ENCODE data around the gene TMEM134. TPM values are rescaled to one million over a fixed set of nuclear protein-coding genes. Genes with fewer than 3 reads are reported as not detected.

TMEM134 gene
- total RNA-seq, 1 experiment from 2014 or later, result 73.5 TPM

DNA sequence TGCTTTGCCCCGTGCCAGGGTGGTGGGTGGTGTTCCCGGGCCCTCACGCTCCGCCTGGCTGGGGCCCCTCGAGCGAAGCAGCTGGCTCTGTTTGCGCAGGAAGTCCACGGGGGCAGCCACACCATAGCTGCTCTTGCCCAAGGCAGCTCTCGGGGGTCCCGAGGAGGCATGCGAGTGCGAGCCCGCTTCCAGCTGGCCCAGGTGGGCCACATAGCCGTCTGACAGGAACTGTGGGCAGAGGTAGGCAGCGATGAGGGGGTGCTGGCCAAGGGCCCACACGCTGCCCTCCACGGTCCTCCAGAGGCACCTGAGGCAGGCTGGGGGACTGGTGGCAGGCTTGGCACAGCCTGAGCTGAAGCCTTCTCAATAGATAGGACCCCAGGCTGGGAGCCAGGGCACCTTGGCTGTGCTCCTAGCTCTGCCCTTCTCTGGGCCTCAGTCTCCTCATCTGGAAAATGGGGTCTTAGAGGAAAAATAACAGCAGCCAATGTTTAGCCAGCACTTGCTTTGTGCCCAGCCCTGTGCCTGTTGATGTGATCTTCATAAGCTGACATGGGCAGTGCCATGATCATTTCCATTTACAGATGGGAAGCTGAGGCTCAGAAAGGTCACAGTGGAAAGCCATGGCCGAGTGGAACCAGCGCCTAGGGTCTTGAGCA lies 23.1 kb upstream of the TMEM134 start:
- no peak for TF ChIP-seq EZH2 (IDR thresholded peaks at IDR 0.05; ENCODE audit: low read length, unreplicated experiment)
- TF ChIP-seq, protein P1, sequence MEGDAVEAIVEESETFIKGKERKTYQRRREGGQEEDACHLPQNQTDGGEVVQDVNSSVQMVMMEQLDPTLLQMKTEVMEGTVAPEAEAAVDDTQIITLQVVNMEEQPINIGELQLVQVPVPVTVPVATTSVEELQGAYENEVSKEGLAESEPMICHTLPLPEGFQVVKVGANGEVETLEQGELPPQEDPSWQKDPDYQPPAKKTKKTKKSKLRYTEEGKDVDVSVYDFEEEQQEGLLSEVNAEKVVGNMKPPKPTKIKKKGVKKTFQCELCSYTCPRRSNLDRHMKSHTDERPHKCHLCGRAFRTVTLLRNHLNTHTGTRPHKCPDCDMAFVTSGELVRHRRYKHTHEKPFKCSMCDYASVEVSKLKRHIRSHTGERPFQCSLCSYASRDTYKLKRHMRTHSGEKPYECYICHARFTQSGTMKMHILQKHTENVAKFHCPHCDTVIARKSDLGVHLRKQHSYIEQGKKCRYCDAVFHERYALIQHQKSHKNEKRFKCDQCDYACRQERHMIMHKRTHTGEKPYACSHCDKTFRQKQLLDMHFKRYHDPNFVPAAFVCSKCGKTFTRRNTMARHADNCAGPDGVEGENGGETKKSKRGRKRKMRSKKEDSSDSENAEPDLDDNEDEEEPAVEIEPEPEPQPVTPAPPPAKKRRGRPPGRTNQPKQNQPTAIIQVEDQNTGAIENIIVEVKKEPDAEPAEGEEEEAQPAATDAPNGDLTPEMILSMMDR (conservative IDR thresholded peaks at IDR 0.05; ENCODE audit: low read depth, low read length), result no peak
- ATAC-seq, result no peak
- intact Hi-C loops (cut with micrococcal nuclease), result no loop called here
- H3K27me3 ChIP-seq (ENCODE audit: low read length), result no peaks in the 10 kb centered on the region
- H3K79me2 ChIP-seq (ENCODE audit: low read length), result no peaks in the 10 kb centered on the region
- H2AFZ ChIP-seq (ENCODE audit: low read length), result no peak overlapping the region
- no peak for DNase-seq
- H3K27ac ChIP-seq (ENCODE audit: low read length), result no peak overlapping the region
- no peaks in the 10 kb centered on the region for H3F3A ChIP-seq (ENCODE audit: low read length, unreplicated experiment)
- no peaks in the 10 kb centered on the region for H3K4me1 ChIP-seq (ENCODE audit: insufficient read depth, low read length)
- H3K36me3 ChIP-seq (ENCODE audit: low read depth, low read length), result no peaks in the 10 kb centered on the region; the same call in 1 of the 2 replicates
- H3K4me3 ChIP-seq (ENCODE audit: low read length), result no peak overlapping the region
- H3K9me2 ChIP-seq (replicated peaks; ENCODE audit: low read length), result no peaks in the 10 kb centered on the region
- H4K20me1 ChIP-seq (ENCODE audit: low read length), result no peaks in the 10 kb centered on the region
- no TSS peak for BruUV-seq (replicated peaks)
- no peak overlapping the region for H3K4me2 ChIP-seq (ENCODE audit: low read length)
- no peak overlapping the region for H3K9ac ChIP-seq (ENCODE audit: low read length)
- no peaks in the 10 kb centered on the region for H3K9me3 ChIP-seq (ENCODE audit: low read length)
- ChIA-PET CTCF (no interaction called here), POLR2A (ENCODE audit: unreplicated experiment) (no interaction called here)

DNA sequence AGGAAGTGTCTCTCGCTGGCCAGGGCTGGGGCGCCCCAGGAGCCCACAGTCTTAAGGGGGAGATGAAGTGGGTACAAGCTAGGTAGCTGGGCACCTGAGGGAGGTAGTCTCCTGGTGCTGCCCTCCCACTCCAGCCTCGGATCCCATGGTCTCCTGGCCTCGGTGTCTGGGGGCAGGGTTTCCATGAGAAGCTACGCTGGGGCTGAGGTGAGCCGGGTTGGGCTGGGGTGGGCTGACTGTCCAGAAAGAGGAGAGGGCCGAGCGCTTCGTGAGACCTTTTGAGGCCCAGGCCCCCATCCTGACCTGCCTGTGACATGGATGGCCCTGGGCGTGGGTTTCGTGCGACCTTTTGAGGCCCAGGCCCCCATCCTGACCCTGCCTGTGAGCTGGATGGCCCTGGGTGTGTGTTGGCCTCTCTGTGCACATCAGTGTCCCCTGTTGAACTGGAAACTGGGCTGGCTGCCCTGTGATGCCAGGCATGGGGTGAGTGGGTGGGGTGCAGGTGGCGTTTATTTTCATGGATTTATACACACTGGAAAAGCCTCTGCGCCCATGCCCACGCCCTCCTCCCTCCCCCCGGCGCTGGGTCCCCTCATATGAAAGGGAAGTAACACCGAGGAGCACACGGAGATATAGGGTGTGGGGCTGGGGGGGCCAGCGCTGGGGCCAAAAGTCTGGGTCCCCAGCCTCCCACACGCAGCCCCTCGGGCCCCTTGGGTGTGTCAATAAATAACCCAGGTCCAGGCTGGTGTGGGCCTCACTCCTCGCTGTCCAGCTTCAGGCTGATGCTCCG lies 22.4 kb upstream of the TMEM134 start:
- Histone ChIP-seq H3K4me2 (ENCODE audit: low read length) (no peak overlapping the region), H3K4me3 (ENCODE audit: low read length) (no peak overlapping the region), H3K9me2 (replicated peaks; ENCODE audit: low read length) (no peaks in the 10 kb centered on the region), H3K79me2 (ENCODE audit: low read length) (no peaks in the 10 kb centered on the region), H3F3A (ENCODE audit: low read length, unreplicated experiment) (no peaks in the 10 kb centered on the region), H3K9me3 (ENCODE audit: low read length) (no peaks in the 10 kb centered on the region), H3K4me1 (ENCODE audit: insufficient read depth, low read length) (no peaks in the 10 kb centered on the region), H3K27ac (ENCODE audit: low read length) (no peak overlapping the region), H3K27me3 (ENCODE audit: low read length) (no peaks in the 10 kb centered on the region), H3K36me3 (ENCODE audit: low read depth, low read length) (no peaks in the 10 kb centered on the region; the same call in 1 of the 2 replicates), H3K9ac (ENCODE audit: low read length) (no peak overlapping the region), H2AFZ (ENCODE audit: low read length) (no peak overlapping the region), H4K20me1 (ENCODE audit: low read length) (no peaks in the 10 kb centered on the region)
- BruUV-seq (replicated peaks), result no TSS peak
- ChIA-PET CTCF (no interaction called here), POLR2A (ENCODE audit: unreplicated experiment) (no interaction called here)
- intact Hi-C loops (cut with micrococcal nuclease), result no loop called here
- TF ChIP-seq EZH2phosphoT487 (IDR thresholded peaks at IDR 0.05; ENCODE audit: borderline replicate concordance, low read length) (no peak), EZH2 (IDR thresholded peaks at IDR 0.05; ENCODE audit: low read length, unreplicated experiment) (no peak)
- TF ChIP-seq, protein P1 (conservative IDR thresholded peaks at IDR 0.05; ENCODE audit: low read depth, low read length), result no peak
- DNase-seq (no peak), ATAC-seq (no peak; the same call in 1 of the 2 replicates)

DNA sequence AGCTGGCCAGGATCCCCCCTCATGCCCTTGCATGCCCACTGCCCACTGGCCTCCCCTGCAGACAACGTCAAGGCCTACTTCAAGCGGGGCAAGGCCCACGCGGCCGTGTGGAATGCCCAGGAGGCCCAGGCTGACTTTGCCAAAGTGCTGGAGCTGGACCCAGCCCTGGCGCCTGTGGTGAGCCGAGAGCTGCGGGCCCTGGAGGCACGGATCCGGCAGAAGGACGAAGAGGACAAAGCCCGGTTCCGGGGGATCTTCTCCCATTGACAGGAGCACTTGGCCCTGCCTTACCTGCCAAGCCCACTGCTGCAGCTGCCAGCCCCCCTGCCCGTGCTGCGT lies 21.6 kb upstream of the TMEM134 start:
- H3K27ac ChIP-seq (ENCODE audit: low read length), result no peak overlapping the region
- H3K9me2 ChIP-seq (replicated peaks; ENCODE audit: low read length), result no peaks in the 10 kb centered on the region
- DNase-seq (no peak), ATAC-seq (0 out of 2 replicates have a peak, but pooled peaks have one; percentile 7)
- CTCF ChIA-PET, result no interaction called here
- no peaks in the 10 kb centered on the region for H3K4me1 ChIP-seq (ENCODE audit: insufficient read depth, low read length)
- no peak overlapping the region for H3K4me3 ChIP-seq (ENCODE audit: low read length)
- no TSS peak for BruUV-seq (replicated peaks)
- H3K27me3 ChIP-seq (ENCODE audit: low read length), result no peaks in the 10 kb centered on the region
- no peak overlapping the region for H3K9ac ChIP-seq (ENCODE audit: low read length)
- intact Hi-C loops (cut with micrococcal nuclease), result no loop called here
- no peaks in the 10 kb centered on the region for H3K9me3 ChIP-seq (ENCODE audit: low read length)
- TF ChIP-seq, protein P1 (conservative IDR thresholded peaks at IDR 0.05; ENCODE audit: low read depth, low read length), result no peak
- TF ChIP-seq EZH2 (IDR thresholded peaks at IDR 0.05; ENCODE audit: low read length, unreplicated experiment) (no peak), EZH2phosphoT487 (IDR thresholded peaks at IDR 0.05; ENCODE audit: borderline replicate concordance, low read length) (no peak)
- no peaks in the 10 kb centered on the region; the same call in 1 of the 2 replicates for H3K36me3 ChIP-seq (ENCODE audit: low read depth, low read length)
- POLR2A ChIA-PET (ENCODE audit: unreplicated experiment), result no interaction called here
- no peak overlapping the region for H2AFZ ChIP-seq (ENCODE audit: low read length)
- H4K20me1 ChIP-seq (ENCODE audit: low read length), result no peaks in the 10 kb centered on the region
- H3F3A ChIP-seq (ENCODE audit: low read length, unreplicated experiment), result no peaks in the 10 kb centered on the region
- no peaks in the 10 kb centered on the region for H3K79me2 ChIP-seq (ENCODE audit: low read length)
- H3K4me2 ChIP-seq (ENCODE audit: low read length), result no peak overlapping the region
